CD4-positive, alpha-beta T cell (primary cell): ENCODE data around the gene TCF7L2. TPM values are rescaled to one million over a fixed set of nuclear protein-coding genes. Genes with fewer than 3 reads are reported as not detected.

Experiments used
- ATAC-seq: fragments of 200-7000 bp; cut with Tn5 transposase; one replicate; pipeline ENCODE4 v1.10.0; 2022; ENCODE audit warnings: mild to moderate bottlenecking; ENCODE audit not compliant: poor library complexity
- CTCF ChIA-PET: fragments of 350-600 bp; sonication (Branson Sonifier 250); formaldehyde crosslinking; loops from one replicate; lab custom pipeline; 2021; ENCODE audit warnings: antibody characterized with exemption, inconsistent platforms; lab: Charles Lee
- POLR2A ChIA-PET: fragments of 350-600 bp; sonication (Branson Sonifier 250); formaldehyde crosslinking; loops from one replicate; lab custom pipeline; 2021; ENCODE audit warnings: antibody characterized with exemption, inconsistent platforms; lab: Charles Lee
- DNase-seq, 14 experiments: peaks; one replicate each; pipeline ENCODE4 v3.0.0-alpha.2; 2013 to 2020; ENCODE audit warnings: mixed read lengths in 2 of 14
- H3K27ac ChIP-seq, 2 donors: one replicate each; pipeline versions ENCODE4 v1.5.1 to v1.7.0; 2013; ENCODE audit warnings: low read length in 2 of 2, low read depth in 1 of 2, mild to moderate bottlenecking in 1 of 2
- H3K27me3 ChIP-seq, 2 experiments: 1 replicate in 1 of 2; 2 replicates in 1 of 2; pipeline versions ENCODE4 v1.6.1 to v1.7.0; 2013; ENCODE audit warnings: low read length in 2 of 2, control low read depth in 1 of 2, mild to moderate bottlenecking in 1 of 2, moderate library complexity in 1 of 2; ENCODE audit not compliant: insufficient read depth in 2 of 2, control insufficient read depth in 1 of 2
- H3K36me3 ChIP-seq: one replicate; pipeline ENCODE4 v1.6.1; 2013; ENCODE audit warnings: low read length, control low read depth; ENCODE audit not compliant: insufficient read depth
- H3K4me1 ChIP-seq: one replicate; pipeline ENCODE4 v1.6.1; 2013; ENCODE audit warnings: low read length, control low read depth; ENCODE audit not compliant: insufficient read depth
- H3K4me3 ChIP-seq: one replicate; pipeline ENCODE4 v1.5.1; 2013; ENCODE audit warnings: mild to moderate bottlenecking, low read length, moderate library complexity
- H3K9me3 ChIP-seq, 2 experiments: 1 replicate in 1 of 2; 2 replicates in 1 of 2; pipeline versions ENCODE4 v1.6.1 to v1.7.0; 2013; ENCODE audit warnings: low read length in 2 of 2, mild to moderate bottlenecking in 2 of 2, control low read depth in 1 of 2, moderate library complexity in 1 of 2; ENCODE audit not compliant: control insufficient read depth in 1 of 2, insufficient read depth in 1 of 2
- H3K27ac Mint-ChIP-seq: one replicate; pipeline ENCODE4 v1.8.0; 2020; ENCODE audit warnings: mixed read lengths
- H3K27me3 Mint-ChIP-seq: one replicate; pipeline ENCODE4 v1.8.0; 2021; ENCODE audit warnings: mixed read lengths
- H3K36me3 Mint-ChIP-seq: one replicate; pipeline ENCODE4 v1.8.0; 2021; ENCODE audit warnings: low read depth, mixed read lengths
- H3K4me1 Mint-ChIP-seq: one replicate; pipeline ENCODE4 v1.8.0; 2021; ENCODE audit warnings: low read depth, mixed read lengths
- H3K4me3 Mint-ChIP-seq: one replicate; pipeline ENCODE4 v1.8.0; 2020; ENCODE audit warnings: mild to moderate bottlenecking, mixed read lengths
- H3K9me3 Mint-ChIP-seq: one replicate; pipeline ENCODE4 v1.8.0; 2020; ENCODE audit warnings: mixed read lengths
- intact Hi-C, 2 experiments: fragments of 100-400 bp; cut with DNase I in 1 of 2; cut with micrococcal nuclease in 1 of 2; formaldehyde crosslinking; loops; one replicate each; pipeline versions ENCODE4 v1.15.1 to v1.9.0; 2023 to 2025; cut with DNase I, micrococcal nuclease
- total RNA-seq, 174 experiments: library from RNA in 2 of 174; stranded (reverse) in 2 of 174; gene quantifications; one replicate each; pipeline ENCODE4 v1.2.3 and lab custom pipeline; 2021 to 2026
- TF ChIP-seq, protein P1 (sequence below): fragments of 200-600 bp; IDR thresholded peaks from one replicate; pipeline ENCODE4 v1.8.0; 2022; ENCODE audit warnings: antibody characterized with exemption, mild to moderate bottlenecking

TCF7L2 gene
- total RNA-seq, 2 experiments from 2014 or later = 4.2 to 4.4 TPM

DNA sequence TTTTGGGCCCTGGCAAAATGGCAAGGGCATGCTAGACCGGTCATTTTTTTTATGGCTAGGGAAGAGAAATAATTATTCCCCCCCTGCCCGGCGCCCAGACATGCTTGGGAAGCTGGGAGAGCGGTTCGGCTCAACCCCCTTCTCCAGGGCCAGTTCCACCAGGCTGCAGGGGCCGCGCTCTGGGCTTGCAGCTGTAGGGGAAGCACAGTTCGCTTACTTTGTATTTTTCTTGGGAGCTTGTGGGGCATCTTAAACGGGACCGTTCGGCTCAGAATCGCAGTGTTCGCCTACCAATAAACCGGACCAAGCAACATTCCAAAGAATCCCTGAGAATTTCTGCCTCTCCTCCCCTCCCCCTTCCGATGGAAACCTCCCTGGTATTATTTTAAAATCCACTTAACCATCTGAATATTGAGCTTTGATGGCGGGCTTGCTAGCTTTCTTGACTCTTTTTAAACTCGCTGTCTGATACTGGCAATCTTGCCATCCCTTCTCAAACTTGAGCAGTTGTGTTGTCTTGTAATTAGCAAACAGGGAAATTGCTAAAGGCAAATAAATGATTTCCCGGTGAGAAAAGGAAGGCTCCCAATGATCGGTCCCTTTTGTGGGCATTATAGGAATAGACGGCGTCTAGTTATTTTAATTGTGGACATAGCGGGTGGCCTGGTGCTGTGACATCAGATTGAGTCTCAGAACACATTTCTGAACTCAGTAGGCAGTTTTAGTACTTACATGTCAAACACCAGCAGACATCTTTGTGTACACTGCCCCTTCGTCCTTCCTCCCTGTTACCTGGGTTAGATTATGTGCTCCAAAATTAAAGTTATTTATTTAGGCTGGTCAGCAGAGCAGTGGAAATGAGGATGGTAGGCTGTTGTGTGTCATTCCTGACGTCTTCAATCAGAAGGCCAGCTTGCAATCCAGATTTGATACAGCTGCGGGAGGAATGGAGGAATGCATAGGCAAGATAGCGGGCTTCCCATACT is 3.4 kb downstream of the TCF7L2 start:
- no peak overlapping the region for H3K27ac ChIP-seq
- peaks cover 13 to 51% of the 10 kb centered on the region in 2 experiments for H3K27me3 ChIP-seq
- intact Hi-C loops = no loop called here
- H3K36me3 ChIP-seq = no peaks in the 10 kb centered on the region
- DNase-seq (no peak), ATAC-seq (no peak)
- TF ChIP-seq, protein P1, sequence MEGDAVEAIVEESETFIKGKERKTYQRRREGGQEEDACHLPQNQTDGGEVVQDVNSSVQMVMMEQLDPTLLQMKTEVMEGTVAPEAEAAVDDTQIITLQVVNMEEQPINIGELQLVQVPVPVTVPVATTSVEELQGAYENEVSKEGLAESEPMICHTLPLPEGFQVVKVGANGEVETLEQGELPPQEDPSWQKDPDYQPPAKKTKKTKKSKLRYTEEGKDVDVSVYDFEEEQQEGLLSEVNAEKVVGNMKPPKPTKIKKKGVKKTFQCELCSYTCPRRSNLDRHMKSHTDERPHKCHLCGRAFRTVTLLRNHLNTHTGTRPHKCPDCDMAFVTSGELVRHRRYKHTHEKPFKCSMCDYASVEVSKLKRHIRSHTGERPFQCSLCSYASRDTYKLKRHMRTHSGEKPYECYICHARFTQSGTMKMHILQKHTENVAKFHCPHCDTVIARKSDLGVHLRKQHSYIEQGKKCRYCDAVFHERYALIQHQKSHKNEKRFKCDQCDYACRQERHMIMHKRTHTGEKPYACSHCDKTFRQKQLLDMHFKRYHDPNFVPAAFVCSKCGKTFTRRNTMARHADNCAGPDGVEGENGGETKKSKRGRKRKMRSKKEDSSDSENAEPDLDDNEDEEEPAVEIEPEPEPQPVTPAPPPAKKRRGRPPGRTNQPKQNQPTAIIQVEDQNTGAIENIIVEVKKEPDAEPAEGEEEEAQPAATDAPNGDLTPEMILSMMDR = no peak
- peaks cover 70% of the 10 kb centered on the region for H3K27me3 Mint-ChIP-seq
- no peaks in the 10 kb centered on the region for H3K9me3 Mint-ChIP-seq
- H3K4me1 ChIP-seq = peaks cover 28% of the 10 kb centered on the region
- H3K9me3 ChIP-seq = no peaks in the 10 kb centered on the region
- ChIA-PET POLR2A (no interaction called here), CTCF (no interaction called here)
- no peak overlapping the region for H3K4me3 ChIP-seq
- peaks cover 19% of the 10 kb centered on the region for H3K36me3 Mint-ChIP-seq
- peaks cover 44% of the 10 kb centered on the region for H3K4me1 Mint-ChIP-seq
- H3K27ac Mint-ChIP-seq = peak overlapping the region; percentile 40
- peak overlapping the region; percentile 91 for H3K4me3 Mint-ChIP-seq

DNA sequence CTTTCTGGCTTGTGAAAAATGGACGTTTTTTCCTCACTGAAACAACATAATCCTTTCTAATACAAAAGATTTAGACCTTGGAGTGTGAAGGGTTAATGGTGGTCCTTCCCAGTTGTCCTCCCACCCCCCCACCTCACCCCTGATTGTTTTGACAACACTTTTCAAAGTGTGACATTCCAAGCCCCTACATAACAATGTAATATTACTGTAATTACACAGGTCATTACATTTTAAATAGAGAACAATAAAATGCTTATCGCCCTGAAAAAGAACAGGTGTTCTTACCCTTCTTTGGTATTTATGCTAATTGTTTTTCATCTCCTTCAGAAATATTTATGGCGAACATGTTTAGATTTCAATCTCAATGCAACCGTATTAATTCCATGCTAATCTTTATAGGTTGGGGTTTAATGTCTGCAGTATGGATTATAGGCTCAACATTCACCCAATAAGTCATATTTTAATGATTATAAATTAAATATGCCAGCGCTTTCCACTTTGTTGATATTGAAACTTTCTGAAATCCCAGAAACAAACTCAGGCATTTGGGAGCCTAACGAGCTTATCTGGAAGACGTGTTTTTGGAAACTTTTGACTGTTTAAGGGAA is 5.0 kb downstream of the TCF7L2 start:
- H3K9me3 ChIP-seq = no peaks in the 10 kb centered on the region
- ChIA-PET POLR2A (no interaction called here), CTCF (no interaction called here)
- DNase-seq (no peak), ATAC-seq (no peak)
- H3K27ac Mint-ChIP-seq = no peak overlapping the region
- no peaks in the 10 kb centered on the region for H3K36me3 ChIP-seq
- intact Hi-C loops = no loop called here
- TF ChIP-seq, protein P1 = no peak
- H3K27me3 ChIP-seq = peaks cover 13 to 45% of the 10 kb centered on the region in 2 experiments
- H3K36me3 Mint-ChIP-seq = peaks cover 17% of the 10 kb centered on the region
- peaks cover 24% of the 10 kb centered on the region for H3K4me1 ChIP-seq
- H3K27me3 Mint-ChIP-seq = peaks cover 67% of the 10 kb centered on the region
- no peaks in the 10 kb centered on the region for H3K9me3 Mint-ChIP-seq
- H3K4me3 Mint-ChIP-seq = no peak overlapping the region
- no peak overlapping the region for H3K4me3 ChIP-seq
- H3K27ac ChIP-seq = no peak overlapping the region
- peaks cover 29% of the 10 kb centered on the region for H3K4me1 Mint-ChIP-seq

DNA sequence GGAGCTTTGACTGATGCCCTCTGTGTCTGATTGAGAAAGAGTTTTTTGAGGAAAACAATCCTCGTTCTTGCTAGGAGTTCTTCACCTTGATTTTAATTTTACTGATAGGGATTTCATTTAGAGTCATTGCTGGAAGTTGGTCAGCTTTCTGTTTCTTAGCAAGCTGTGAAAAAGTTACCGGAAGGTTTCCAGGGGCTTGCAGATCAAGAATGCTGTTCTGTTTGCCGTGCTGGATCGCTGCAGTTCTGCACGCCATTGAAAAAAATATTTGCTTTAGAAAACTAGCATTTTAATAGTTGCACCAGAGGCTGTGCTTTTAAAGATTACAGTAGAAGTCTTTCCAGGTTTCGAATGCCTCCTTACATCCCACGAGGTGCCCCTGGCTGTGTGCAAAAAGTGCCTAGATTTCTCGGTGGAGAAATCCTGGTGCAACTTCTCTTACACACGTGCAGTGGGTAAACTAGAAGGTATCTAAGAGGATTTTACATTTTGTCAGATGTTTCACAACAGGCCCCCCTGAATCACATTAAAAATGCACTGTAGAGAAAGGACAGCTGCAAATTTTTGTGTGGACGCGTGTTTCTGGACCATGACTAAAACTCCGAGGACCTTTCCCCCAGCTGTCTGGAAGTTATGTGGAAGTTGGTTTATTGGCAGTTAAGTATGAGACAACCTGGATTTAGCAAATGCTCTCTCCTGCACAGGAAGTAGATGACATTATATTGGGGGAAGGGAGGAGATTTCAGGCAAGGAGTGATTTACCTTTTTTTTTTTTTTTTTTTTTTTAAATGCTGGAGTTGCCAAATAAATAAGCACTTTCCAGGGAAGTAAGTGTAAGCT is 5.8 kb downstream of the TCF7L2 start:
- H3K27ac Mint-ChIP-seq = no peak overlapping the region
- H3K4me1 Mint-ChIP-seq = peaks cover 22% of the 10 kb centered on the region
- no peaks in the 10 kb centered on the region for H3K9me3 Mint-ChIP-seq
- peaks cover 9% of the 10 kb centered on the region for H3K36me3 Mint-ChIP-seq
- no peaks in the 10 kb centered on the region for H3K36me3 ChIP-seq
- intact Hi-C loops = no loop called here
- CTCF ChIA-PET = no interaction called here
- H3K27me3 ChIP-seq = peaks cover 13 to 45% of the 10 kb centered on the region in 2 experiments
- POLR2A ChIA-PET = no interaction called here
- H3K4me3 ChIP-seq = no peak overlapping the region
- TF ChIP-seq, protein P1 = no peak
- no peak overlapping the region for H3K27ac ChIP-seq
- DNase-seq = no peak
- H3K27me3 Mint-ChIP-seq = peaks cover 64% of the 10 kb centered on the region
- ATAC-seq = no peak
- H3K9me3 ChIP-seq = no peaks in the 10 kb centered on the region
- no peak overlapping the region for H3K4me3 Mint-ChIP-seq
- peaks cover 17% of the 10 kb centered on the region for H3K4me1 ChIP-seq
